GM12878 (cell line): ENCODE data around the gene PPP1R37. TPM values are rescaled to one million over a fixed set of nuclear protein-coding genes. Genes with fewer than 3 reads are reported as not detected.

Experiments
- ATAC-seq: fragments of 200-7000 bp; cut with Tn5 transposase; 3 replicates; pipeline ENCODE4 v1.9.1; 2020; ENCODE audit warnings: mild to moderate bottlenecking, moderate library complexity
- BruUV-seq: library from RNA; stranded (reverse); fragments of 400-500 nt; replicated peaks from 2 replicates; lab custom pipeline; 2021; lab: Mats Ljungman, UMichigan
- CTCF ChIA-PET: fragments of 300-600 bp; sonication (Branson Sonifier 250); formaldehyde crosslinking; extraction: SDS; loops from one replicate; lab custom pipeline; 2021; ENCODE audit warnings: inconsistent platforms; lab: Yijun Ruan, JAX
- POLR2A ChIA-PET: fragments of 350-600 bp; formaldehyde crosslinking; extraction: SDS; loops from one replicate; lab custom pipeline; 2021; ENCODE audit warnings: inconsistent platforms; lab: Charles Lee
- RAD21 ChIA-PET: fragments of 300-600 bp; sonication (Branson Sonifier 250); formaldehyde crosslinking; loops from one replicate; lab custom pipeline; 2023; ENCODE audit warnings: antibody characterized with exemption; ENCODE audit not compliant: unreplicated experiment; lab: Charles Lee
- SMC1A ChIA-PET: fragments of 300-600 bp; sonication (Branson Sonifier 250); formaldehyde crosslinking; loops from one replicate; lab custom pipeline; 2023; ENCODE audit not compliant: unreplicated experiment, uncharacterized antibody; lab: Charles Lee
- DNase-seq: peaks from one replicate; pipeline ENCODE4 v3.0.0-alpha.2; 2011; ENCODE audit warnings: low read depth, low spot score
- FAIRE-seq: peaks from 3 replicates; lab custom pipeline; 2011; peaks lifted over from hg19 to GRCh38; lab: Jason Lieb, UNC
- H2AFZ ChIP-seq: 2 replicates; pipeline ENCODE4 v1.6.0; 2011; ENCODE audit warnings: low read depth, low read length, control low read depth; ENCODE audit not compliant: control insufficient read depth
- H3K27ac ChIP-seq: 2 replicates; pipeline ENCODE4 v1.5.1; 2011; ENCODE audit warnings: control low read depth; ENCODE audit not compliant: control insufficient read depth, insufficient read depth
- H3K27me3 ChIP-seq, 2 experiments: replicated peaks in 1 of 2; 2 replicates each; pipeline versions ENCODE4 v1.6.0 to v1.6.1; 2011; ENCODE audit warnings: low read length in 1 of 2; ENCODE audit not compliant: control insufficient read depth in 2 of 2, insufficient read depth in 2 of 2
- H3K36me3 ChIP-seq, 2 experiments: 2 replicates each; pipeline ENCODE4 v1.5.1; 2011; ENCODE audit warnings: low read length in 1 of 2; ENCODE audit not compliant: control insufficient read depth in 2 of 2, insufficient read depth in 2 of 2
- H3K4me1 ChIP-seq: 2 replicates; pipeline ENCODE4 v1.6.1; 2011; ENCODE audit warnings: mild to moderate bottlenecking, low read length, moderate library complexity, mixed read lengths; ENCODE audit not compliant: control insufficient read depth, insufficient read depth
- H3K4me2 ChIP-seq: 2 replicates; pipeline ENCODE4 v1.6.0; 2011; ENCODE audit warnings: control low read depth; ENCODE audit not compliant: control insufficient read depth, insufficient read depth
- H3K4me3 ChIP-seq: fragments of 200-600 bp; sonication (generic); 2 replicates; pipeline ENCODE4 v1.5.1; 2016
- H3K79me2 ChIP-seq: 2 replicates; pipeline ENCODE4 v1.6.0; 2011; ENCODE audit warnings: low read length; ENCODE audit not compliant: control insufficient read depth, insufficient read depth
- H3K9ac ChIP-seq: 2 replicates; pipeline ENCODE4 v1.8.0; 2011; ENCODE audit warnings: low read length, control low read depth, mixed read lengths; ENCODE audit not compliant: control insufficient read depth, insufficient read depth
- H3K9me3 ChIP-seq: replicated peaks from 3 replicates; pipeline ENCODE4 v1.5.1; 2011; ENCODE audit warnings: mild to moderate bottlenecking, low read length; ENCODE audit not compliant: control insufficient read depth, insufficient read depth
- H4K20me1 ChIP-seq: 2 replicates; pipeline ENCODE4 v1.6.0; 2011; ENCODE audit not compliant: control insufficient read depth, insufficient read depth
- BACH1 ChIP-seq: fragments of 450-650 bp; IDR thresholded peaks from 2 replicates; pipeline ENCODE4 v1.6.1; 2017; ENCODE audit warnings: mild to moderate bottlenecking, borderline replicate concordance
- BHLHE40 ChIP-seq, 2 experiments: fragments of 450-650 bp in 1 of 2; IDR thresholded peaks; 2 replicates each; pipeline ENCODE4 v1.6.1; 2011 to 2017; ENCODE audit warnings: low read depth in 2 of 2, borderline replicate concordance in 1 of 2, improper control_type of control experiment in 1 of 2, low read length in 1 of 2, mild to moderate bottlenecking in 1 of 2
- EGR1 ChIP-seq, 2 experiments: IDR thresholded peaks; 1 replicate in 1 of 2; 2 replicates in 1 of 2; pipeline ENCODE4 v1.6.1; 2011 to 2012; ENCODE audit warnings: low read depth in 2 of 2, low read length in 2 of 2, borderline replicate concordance in 1 of 2, mild to moderate bottlenecking in 1 of 2, moderate library complexity in 1 of 2
- EZH2 ChIP-seq: IDR thresholded peaks from 2 replicates; pipeline ENCODE4 v1.6.1; 2012; ENCODE audit warnings: low read depth, mild to moderate bottlenecking, control low read depth, inconsistent platforms, low read length, borderline replicate concordance; ENCODE audit not compliant: control insufficient read depth
- LARP7 ChIP-seq: fragments of 450-650 bp; IDR thresholded peaks from 2 replicates; pipeline ENCODE4 v1.6.1; 2017; ENCODE audit warnings: mild to moderate bottlenecking
- SP1 ChIP-seq: IDR thresholded peaks from one replicate; pipeline ENCODE4 v1.6.1; 2011; ENCODE audit warnings: low read depth, low read length
- TBL1XR1 ChIP-seq: IDR thresholded peaks from 2 replicates; pipeline ENCODE4 v1.6.1; 2012; ENCODE audit warnings: low read depth, low read length, improper control_type of control experiment
- YY1 ChIP-seq: IDR thresholded peaks from 2 replicates; pipeline ENCODE4 v1.6.1; 2011; ENCODE audit warnings: low read depth, mild to moderate bottlenecking, low read length
- ZNF207 ChIP-seq: fragments of 450-650 bp; IDR thresholded peaks from 2 replicates; pipeline ENCODE4 v1.6.1; 2014; ENCODE audit warnings: antibody characterized with exemption, mild to moderate bottlenecking, borderline replicate concordance
- ZNF24 ChIP-seq: fragments of 450-650 bp; IDR thresholded peaks from 2 replicates; pipeline ENCODE4 v1.6.1; 2017; ENCODE audit warnings: antibody characterized with exemption, mild to moderate bottlenecking
- WGBS: methylation state at CpG from one replicate; pipeline ENCODE4 v1.1.6; 2016; ENCODE audit warnings: low lambda C conversion rate; ENCODE audit not compliant: insufficient replicate concordance, insufficient coverage; ENCODE audit errors: missing lambda C conversion rate; 5-methylcytosine and 5-hydroxymethylcytosine counted together
- in situ Hi-C: fragments of 300-500 bp; cut with MboI; formaldehyde crosslinking; loops from 9 replicates; pipeline ENCODE4 v1.14.3; 2018; ENCODE audit warnings: mixed read lengths
- intact Hi-C: fragments of 100-400 bp; cut with micrococcal nuclease; formaldehyde crosslinking; loops from one replicate; pipeline ENCODE4 v1.14.2; 2022; ENCODE audit not compliant: unreplicated experiment
- polyA plus RNA-seq, 11 experiments: library from polyadenylated mRNA; depleted of rRNA in 4 of 11; unstranded in 6 of 11; stranded (reverse) in 5 of 11; fragments of >200 nt; fragmentation: Nextera tagmentation in 4 of 11; fragmentation: Illumina TruSeq in 1 of 11; extraction: Ambion mirVana in 4 of 11; extraction: Trizol in 1 of 11; gene quantifications; 1 replicate in 1 of 11; 2 replicates in 10 of 11; pipeline versions ENCODE4 v1.2.1 to v1.2.3, GENCODE V29; 2011 to 2016; ENCODE audit warnings: inconsistent platforms in 2 of 11, missing spikeins in 2 of 11, low read depth in 1 of 11
- total RNA-seq, 4 experiments: library from RNA; depleted of rRNA in 3 of 4; stranded (reverse); fragments of >200 nt in 3 of 4; fragmentation: Illumina TruSeq in 1 of 4; extraction: Trizol in 1 of 4; gene quantifications; 2 replicates each; pipeline versions ENCODE4 v1.2.1 to v1.2.3, GENCODE V29; 2013 to 2021
- TF ChIP-seq, protein P1 (sequence below): fragments of 450-650 bp; IDR thresholded peaks from 2 replicates; pipeline ENCODE4 v1.6.1; 2017; ENCODE audit warnings: mild to moderate bottlenecking, moderate library complexity
- TF ChIP-seq, protein P2 (sequence below): fragments of 450-650 bp; conservative IDR thresholded peaks from 2 replicates; pipeline ENCODE4 v1.6.1; 2017; ENCODE audit warnings: mild to moderate bottlenecking, moderate library complexity
- TF ChIP-seq, protein P3 (sequence below): fragments of 450-650 bp; IDR thresholded peaks from 2 replicates; pipeline ENCODE4 v1.6.1; 2016; ENCODE audit warnings: mild to moderate bottlenecking

Gene PPP1R37
- total and polyA plus RNA-seq, 10 of the 15 experiments (the other 5 are each of a cell fraction or from before 2014, with no cell fraction given): 0.09 to 21.3 (median 5.1) TPM; not detected in 1

DNA sequence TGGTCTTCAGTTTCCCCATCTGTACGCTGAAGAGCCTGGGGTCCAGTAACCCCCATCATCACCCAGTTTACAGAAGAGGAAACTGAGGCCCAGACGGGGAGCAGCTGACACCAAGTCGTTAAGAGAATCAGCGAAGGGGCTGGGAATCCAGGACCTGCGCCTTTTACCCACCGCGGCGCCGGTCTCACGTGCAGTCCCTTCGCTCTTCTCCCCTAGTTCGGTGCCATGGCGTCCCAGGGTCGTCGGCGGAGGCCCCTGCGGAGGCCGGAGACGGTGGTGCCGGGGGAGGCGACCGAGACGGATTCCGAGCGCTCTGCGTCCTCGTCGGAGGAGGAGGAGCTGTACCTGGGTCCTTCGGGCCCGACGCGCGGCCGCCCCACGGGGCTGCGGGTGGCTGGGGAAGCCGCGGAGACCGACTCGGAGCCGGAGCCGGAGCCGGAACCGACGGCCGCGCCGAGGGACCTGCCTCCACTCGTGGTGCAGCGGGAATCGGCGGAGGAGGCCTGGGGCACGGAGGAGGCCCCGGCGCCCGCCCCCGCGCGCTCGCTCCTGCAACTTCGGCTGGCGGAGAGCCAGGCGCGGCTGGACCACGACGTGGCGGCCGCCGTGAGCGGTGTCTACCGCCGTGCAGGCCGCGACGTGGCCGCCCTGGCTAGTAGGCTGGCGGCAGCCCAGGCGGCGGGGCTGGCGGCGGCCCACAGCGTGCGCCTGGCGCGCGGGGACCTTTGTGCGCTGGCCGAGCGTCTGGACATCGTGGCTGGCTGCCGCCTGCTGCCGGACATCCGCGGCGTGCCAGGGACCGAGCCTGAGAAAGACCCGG, 86.3 kb downstream of the PPP1R37 start:
- ChIA-PET SMC1A (interaction anchor here (0.5 to 2.9 kb wide), 9 partner anchors 8 to 299 kb away, joined by 3 to 17 read pairs (median 4); no protein-coding TSS in a partner anchor), RAD21 (interaction anchor here (0.7 to 2.5 kb wide), 12 partner anchors 8 to 703 kb away, joined by 3 to 21 read pairs (median 4); partner anchors contain the start of genes PPP1R37 and RELB), CTCF (interaction anchor here (0.5 to 2.9 kb wide), 17 partner anchors 8 to 395 kb away, joined by 3 to 19 read pairs (median 5); partner anchors contain the start of genes CLASRP and PPP1R37), POLR2A (interaction anchor here (0.5 to 3.8 kb wide), 15 partner anchors 8 to 225 kb away, joined by 3 to 33 read pairs (median 6); partner anchors contain the start of genes CLASRP, CLPTM1, PPP1R37 and RELB)
- Histone ChIP-seq H3K4me3 (peak overlapping the region; percentile 86), H3K27me3 (no peaks in the 10 kb centered on the region), H3K9ac (peak overlapping the region; percentile 81), H3K4me2 (peak overlapping the region; percentile 88), H3K36me3 (peaks cover 0 to 6% of the 10 kb centered on the region in 2 experiments; a peak in 2 of 4 replicates), H3K9me3 (no peaks in the 10 kb centered on the region), H4K20me1 (no peaks in the 10 kb centered on the region), H3K4me1 (peaks cover 19% of the 10 kb centered on the region), H3K27ac (peak overlapping the region; percentile 79), H2AFZ (peak overlapping the region; percentile 78), H3K79me2 (peaks cover 39% of the 10 kb centered on the region)
- DNase-seq (no peak), FAIRE-seq (no peak), ATAC-seq (peak; percentile 24)
- 5% methylated on average over 86 of the region's 97 CpGs for WGBS
- intact Hi-C loops: loop anchor here (5.0 kb wide), 2 partner anchors 87 to 102 kb away; partner anchors contain the start of genes GEMIN7, PPP1R37 and ZNF296
- in situ Hi-C loops: no loop called here
- TSS peak; percentile 80 for BruUV-seq
- TF ChIP-seq, protein P1, sequence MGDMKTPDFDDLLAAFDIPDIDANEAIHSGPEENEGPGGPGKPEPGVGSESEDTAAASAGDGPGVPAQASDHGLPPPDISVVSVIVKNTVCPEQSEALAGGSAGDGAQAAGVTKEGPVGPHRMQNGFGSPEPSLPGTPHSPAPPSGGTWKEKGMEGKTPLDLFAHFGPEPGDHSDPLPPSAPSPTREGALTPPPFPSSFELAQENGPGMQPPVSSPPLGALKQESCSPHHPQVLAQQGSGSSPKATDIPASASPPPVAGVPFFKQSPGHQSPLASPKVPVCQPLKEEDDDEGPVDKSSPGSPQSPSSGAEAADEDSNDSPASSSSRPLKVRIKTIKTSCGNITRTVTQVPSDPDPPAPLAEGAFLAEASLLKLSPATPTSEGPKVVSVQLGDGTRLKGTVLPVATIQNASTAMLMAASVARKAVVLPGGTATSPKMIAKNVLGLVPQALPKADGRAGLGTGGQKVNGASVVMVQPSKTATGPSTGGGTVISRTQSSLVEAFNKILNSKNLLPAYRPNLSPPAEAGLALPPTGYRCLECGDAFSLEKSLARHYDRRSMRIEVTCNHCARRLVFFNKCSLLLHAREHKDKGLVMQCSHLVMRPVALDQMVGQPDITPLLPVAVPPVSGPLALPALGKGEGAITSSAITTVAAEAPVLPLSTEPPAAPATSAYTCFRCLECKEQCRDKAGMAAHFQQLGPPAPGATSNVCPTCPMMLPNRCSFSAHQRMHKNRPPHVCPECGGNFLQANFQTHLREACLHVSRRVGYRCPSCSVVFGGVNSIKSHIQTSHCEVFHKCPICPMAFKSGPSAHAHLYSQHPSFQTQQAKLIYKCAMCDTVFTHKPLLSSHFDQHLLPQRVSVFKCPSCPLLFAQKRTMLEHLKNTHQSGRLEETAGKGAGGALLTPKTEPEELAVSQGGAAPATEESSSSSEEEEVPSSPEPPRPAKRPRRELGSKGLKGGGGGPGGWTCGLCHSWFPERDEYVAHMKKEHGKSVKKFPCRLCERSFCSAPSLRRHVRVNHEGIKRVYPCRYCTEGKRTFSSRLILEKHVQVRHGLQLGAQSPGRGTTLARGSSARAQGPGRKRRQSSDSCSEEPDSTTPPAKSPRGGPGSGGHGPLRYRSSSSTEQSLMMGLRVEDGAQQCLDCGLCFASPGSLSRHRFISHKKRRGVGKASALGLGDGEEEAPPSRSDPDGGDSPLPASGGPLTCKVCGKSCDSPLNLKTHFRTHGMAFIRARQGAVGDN: 0 out of 2 replicates have a peak, but pooled peaks have one; percentile 29
- no peak for TF ChIP-seq EZH2
- peak in 1 of 2 experiments; percentile 47; a peak in 2 of 4 replicates for TF ChIP-seq BHLHE40 (IDR thresholded peaks at IDR 0.05; ENCODE audit: borderline replicate concordance in 1 of 2, low read depth in 2 of 2, low read length in 1 of 2)
- peak; percentile 49; the same call in 1 of the 2 replicates for TF ChIP-seq BACH1
- peak; percentile 46; the same call in 1 of the 2 replicates for TF ChIP-seq YY1
- TF ChIP-seq, protein P2, sequence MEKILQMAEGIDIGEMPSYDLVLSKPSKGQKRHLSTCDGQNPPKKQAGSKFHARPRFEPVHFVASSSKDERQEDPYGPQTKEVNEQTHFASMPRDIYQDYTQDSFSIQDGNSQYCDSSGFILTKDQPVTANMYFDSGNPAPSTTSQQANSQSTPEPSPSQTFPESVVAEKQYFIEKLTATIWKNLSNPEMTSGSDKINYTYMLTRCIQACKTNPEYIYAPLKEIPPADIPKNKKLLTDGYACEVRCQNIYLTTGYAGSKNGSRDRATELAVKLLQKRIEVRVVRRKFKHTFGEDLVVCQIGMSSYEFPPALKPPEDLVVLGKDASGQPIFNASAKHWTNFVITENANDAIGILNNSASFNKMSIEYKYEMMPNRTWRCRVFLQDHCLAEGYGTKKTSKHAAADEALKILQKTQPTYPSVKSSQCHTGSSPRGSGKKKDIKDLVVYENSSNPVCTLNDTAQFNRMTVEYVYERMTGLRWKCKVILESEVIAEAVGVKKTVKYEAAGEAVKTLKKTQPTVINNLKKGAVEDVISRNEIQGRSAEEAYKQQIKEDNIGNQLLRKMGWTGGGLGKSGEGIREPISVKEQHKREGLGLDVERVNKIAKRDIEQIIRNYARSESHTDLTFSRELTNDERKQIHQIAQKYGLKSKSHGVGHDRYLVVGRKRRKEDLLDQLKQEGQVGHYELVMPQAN: peak; percentile 93
- TF ChIP-seq, protein P3, sequence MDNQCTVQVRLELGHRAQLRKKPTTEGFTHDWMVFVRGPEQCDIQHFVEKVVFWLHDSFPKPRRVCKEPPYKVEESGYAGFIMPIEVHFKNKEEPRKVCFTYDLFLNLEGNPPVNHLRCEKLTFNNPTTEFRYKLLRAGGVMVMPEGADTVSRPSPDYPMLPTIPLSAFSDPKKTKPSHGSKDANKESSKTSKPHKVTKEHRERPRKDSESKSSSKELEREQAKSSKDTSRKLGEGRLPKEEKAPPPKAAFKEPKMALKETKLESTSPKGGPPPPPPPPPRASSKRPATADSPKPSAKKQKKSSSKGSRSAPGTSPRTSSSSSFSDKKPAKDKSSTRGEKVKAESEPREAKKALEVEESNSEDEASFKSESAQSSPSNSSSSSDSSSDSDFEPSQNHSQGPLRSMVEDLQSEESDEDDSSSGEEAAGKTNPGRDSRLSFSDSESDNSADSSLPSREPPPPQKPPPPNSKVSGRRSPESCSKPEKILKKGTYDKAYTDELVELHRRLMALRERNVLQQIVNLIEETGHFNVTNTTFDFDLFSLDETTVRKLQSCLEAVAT: peak; percentile 9; the same call in 1 of the 2 replicates
- no peak for TF ChIP-seq ZNF24
- TF ChIP-seq SP1: peak; percentile 45
- peak; percentile 4 to 94 for TF ChIP-seq EGR1 (IDR thresholded peaks at IDR 0.05; ENCODE audit: borderline replicate concordance in 1 of 2, low read depth in 2 of 2, low read length in 2 of 2)
- TF ChIP-seq ZNF207: peak; percentile 24; the same call in 1 of the 2 replicates
- TF ChIP-seq TBL1XR1: no peak
- peak; percentile 91 for TF ChIP-seq LARP7
